ENCODE data around the gene CCDC81.

The CCDC81 gene

DNA sequence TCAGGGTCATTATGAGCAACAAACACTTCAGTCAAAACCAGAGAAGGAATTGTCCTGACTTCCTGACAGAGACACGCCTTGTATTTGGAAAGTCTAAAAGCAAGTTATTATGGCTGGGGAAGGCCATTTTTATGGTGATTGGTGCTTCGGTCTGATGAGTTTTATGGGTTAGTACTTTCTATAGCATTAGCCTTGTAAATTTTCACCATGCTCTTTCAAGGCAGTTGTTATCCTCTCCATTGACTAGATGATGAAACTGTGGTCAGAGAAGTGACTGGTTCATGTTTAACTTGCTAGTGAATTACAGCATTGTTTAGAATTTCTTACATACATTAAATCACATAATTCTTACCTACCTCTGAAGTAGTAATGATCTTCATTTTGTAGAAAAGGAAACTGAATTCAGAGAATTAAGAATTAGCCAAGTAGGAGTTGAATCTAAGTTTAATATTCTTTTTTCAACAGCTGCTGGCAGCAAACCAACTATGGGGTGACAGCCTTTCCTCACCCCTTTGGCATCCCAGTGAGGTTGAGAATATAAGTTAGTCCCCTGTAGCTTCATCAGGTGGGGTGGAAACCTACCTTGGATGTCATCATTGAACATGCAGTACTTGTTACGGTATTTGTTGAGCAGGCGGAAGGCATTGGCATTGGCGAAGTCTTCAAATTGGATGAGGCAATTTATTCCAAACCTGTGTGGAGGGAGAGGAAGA, 90.0 kb downstream of the CCDC81 start:
- DNase-seq (ENCODE audit: low spot score), result no peak

DNA sequence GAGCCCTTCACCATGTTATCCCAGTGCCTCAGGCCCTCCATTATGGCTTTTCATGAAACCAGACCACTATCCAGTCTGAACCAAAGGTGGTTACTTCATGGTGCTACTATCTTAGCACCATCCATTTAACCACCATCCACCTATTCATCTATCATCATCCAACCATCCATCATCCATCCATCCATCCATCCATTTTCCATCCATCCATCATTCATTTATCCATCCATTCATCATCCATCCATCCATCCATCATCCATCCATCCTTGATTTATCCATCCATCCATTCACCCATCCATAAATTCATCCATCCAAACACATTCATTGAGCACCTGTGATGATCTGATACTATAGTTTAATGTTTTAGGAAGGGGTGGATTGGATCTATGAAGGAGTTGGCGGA, 93.5 kb downstream of the CCDC81 start:
- DNase-seq (ENCODE audit: low spot score), result no peak

DNA sequence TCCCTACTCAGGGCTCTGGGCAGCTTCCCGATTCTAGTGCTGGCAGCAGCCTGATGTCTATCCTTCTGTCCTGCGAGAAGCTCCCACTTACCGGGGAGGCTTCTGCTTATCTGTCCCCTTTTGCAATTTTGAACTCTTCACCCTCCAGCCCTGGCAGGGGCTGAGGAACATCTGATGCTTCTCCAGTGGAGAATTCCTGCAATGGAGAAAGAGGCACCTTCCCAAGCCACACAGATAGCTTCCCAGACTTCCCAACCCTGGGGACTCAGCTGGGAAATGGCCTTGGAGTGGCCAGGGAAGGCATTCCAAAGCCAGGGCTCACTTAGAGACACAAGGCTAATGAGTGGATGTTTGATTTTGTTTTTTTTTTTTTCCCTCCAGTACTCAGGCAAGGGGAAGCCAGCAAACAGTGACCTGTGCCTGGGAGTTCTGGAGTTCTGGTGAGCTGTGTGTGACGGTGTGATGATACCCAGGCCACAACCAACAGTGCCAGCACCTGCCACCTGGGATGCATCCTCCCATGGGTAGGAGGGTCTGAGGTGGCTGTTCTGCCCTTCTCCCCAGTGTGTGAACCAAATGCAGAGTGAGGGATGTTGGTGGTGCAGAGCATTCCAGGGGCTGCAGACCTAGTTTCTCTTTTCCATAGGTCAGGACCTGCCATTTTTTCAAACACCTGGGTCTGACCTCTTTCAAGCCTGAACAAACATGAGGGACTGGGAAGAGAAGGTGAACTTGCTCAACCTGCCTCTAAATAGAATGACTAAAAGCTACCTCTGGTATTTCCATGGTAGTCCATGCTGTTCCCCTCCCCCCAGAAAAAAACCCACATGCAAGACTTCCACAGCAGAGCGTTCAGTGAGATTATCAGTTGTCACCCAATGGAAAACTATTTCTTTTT, 95.1 kb downstream of the CCDC81 start:
- DNase-seq (ENCODE audit: low spot score), result no peak
